SU-DHL-6 (cell line): Measurements from ENCODE around the gene VDR.

ENCODE experiments used
- H2AFZ ChIP-seq: fragments of 200-600 bp; sonication (generic); 2 replicates; pipeline ENCODE4 v1.6.1; 2014; ENCODE audit warnings: low read depth, mild to moderate bottlenecking, moderate library complexity, mixed read lengths, antibody characterized with exemption, low read length; ENCODE audit not compliant: severe bottlenecking
- H3F3A ChIP-seq: fragments of 200-600 bp; shearing (Covaris generic); 2 replicates; pipeline ENCODE4 v1.6.0; 2016; ENCODE audit warnings: antibody characterized with exemption, mild to moderate bottlenecking; ENCODE audit not compliant: insufficient read depth
- H3K27ac ChIP-seq: fragments of 200-600 bp; sonication (generic); 2 replicates; pipeline ENCODE4 v1.5.1; 2016; ENCODE audit warnings: low read depth, mild to moderate bottlenecking, low read length, moderate library complexity, mixed read lengths
- H3K27me3 ChIP-seq: fragments of 200-600 bp; sonication (generic), shearing (Covaris generic); 2 replicates; pipeline ENCODE4 v1.6.0; 2014; ENCODE audit warnings: mild to moderate bottlenecking, low read length
- H3K36me3 ChIP-seq: fragments of 200-600 bp; sonication (generic); 2 replicates; pipeline ENCODE4 v1.6.1; 2014; ENCODE audit warnings: mild to moderate bottlenecking, low read length, mixed read lengths
- H3K4me2 ChIP-seq: fragments of 300-600, 200-600 bp; shearing (Covaris generic), sonication (generic); 2 replicates; pipeline ENCODE4 v1.6.0; 2014; ENCODE audit warnings: low read length, low read depth, mild to moderate bottlenecking; ENCODE audit not compliant: poor library complexity, severe bottlenecking
- H3K4me3 ChIP-seq: fragments of 200-600 bp; sonication (generic); 2 replicates; pipeline ENCODE4 v1.5.1; 2014; ENCODE audit warnings: antibody characterized with exemption, low read length, mild to moderate bottlenecking, mixed read lengths; ENCODE audit not compliant: insufficient read depth, poor library complexity, severe bottlenecking
- H3K79me2 ChIP-seq: fragments of 200-600 bp; sonication (generic); 2 replicates; pipeline ENCODE4 v1.6.1; 2014; ENCODE audit warnings: mild to moderate bottlenecking, low read length, moderate library complexity; ENCODE audit not compliant: insufficient read depth
- H3K9ac ChIP-seq: fragments of 200-600 bp; sonication (generic); 2 replicates; pipeline ENCODE4 v1.7.0; 2014; ENCODE audit warnings: mild to moderate bottlenecking, low read length
- H3K9me2 ChIP-seq: fragments of 200-600 bp; sonication (generic); replicated peaks from 2 replicates; pipeline ENCODE4 v1.6.1; 2014; ENCODE audit warnings: low read length; ENCODE audit not compliant: insufficient read depth
- H3K9me3 ChIP-seq: fragments of 200-600 bp; sonication (generic); 2 replicates; pipeline ENCODE4 v1.6.1; 2014; ENCODE audit warnings: low read length, mixed read lengths; ENCODE audit not compliant: insufficient read depth
- H4K20me1 ChIP-seq: fragments of 200-600 bp; sonication (generic); 2 replicates; pipeline ENCODE4 v1.6.1; 2014; ENCODE audit warnings: low read depth, mild to moderate bottlenecking, antibody characterized with exemption, low read length, moderate library complexity, mixed read lengths
- EZH2phosphoT487 ChIP-seq: fragments of 200-600 bp; sonication (generic), shearing (Covaris generic); conservative IDR thresholded peaks from 2 replicates; pipeline ENCODE4 v1.6.1; 2018; ENCODE audit warnings: mild to moderate bottlenecking, antibody characterized with exemption, low read length, moderate library complexity, mixed read lengths
- TF ChIP-seq, protein P1 (sequence below): fragments of 200-600 bp; sonication (generic); IDR thresholded peaks from one replicate; pipeline ENCODE4 v1.5.1; 2017; ENCODE audit warnings: antibody characterized with exemption, mild to moderate bottlenecking, low read length, moderate library complexity; ENCODE audit not compliant: insufficient read depth, poor library complexity, severe bottlenecking

The VDR gene

DNA sequence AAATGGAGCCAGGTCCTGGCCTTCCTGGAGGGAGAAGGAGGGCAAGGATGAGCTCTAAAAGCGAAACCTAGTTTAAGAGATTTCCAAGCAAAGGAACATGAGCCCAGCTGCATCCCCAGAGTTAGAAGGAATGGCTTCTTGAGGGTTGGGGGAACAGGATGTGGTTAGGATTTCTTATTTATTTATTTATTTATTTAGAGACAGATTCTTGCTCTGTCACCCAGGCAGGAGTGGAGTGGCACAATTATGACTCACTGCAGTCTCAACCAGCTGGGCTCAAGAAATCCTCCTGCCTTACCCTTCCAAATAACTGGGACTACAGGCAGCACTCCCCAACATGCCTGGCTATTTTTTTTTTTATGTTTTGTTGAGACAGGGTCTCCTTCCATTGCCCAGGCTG, 33.3 kb upstream of the VDR start:
- H3F3A ChIP-seq: no peaks in the 10 kb centered on the region
- no peak overlapping the region for H3K4me2 ChIP-seq
- H3K4me3 ChIP-seq: no peak overlapping the region
- no peak overlapping the region for H3K27ac ChIP-seq
- H3K9me2 ChIP-seq: no peaks in the 10 kb centered on the region
- H3K79me2 ChIP-seq: no peaks in the 10 kb centered on the region
- no peak overlapping the region for H3K9ac ChIP-seq
- H3K27me3 ChIP-seq: no peaks in the 10 kb centered on the region
- H2AFZ ChIP-seq: no peak overlapping the region
- H3K36me3 ChIP-seq: no peaks in the 10 kb centered on the region
- H4K20me1 ChIP-seq: no peaks in the 10 kb centered on the region
- TF ChIP-seq, protein P1, sequence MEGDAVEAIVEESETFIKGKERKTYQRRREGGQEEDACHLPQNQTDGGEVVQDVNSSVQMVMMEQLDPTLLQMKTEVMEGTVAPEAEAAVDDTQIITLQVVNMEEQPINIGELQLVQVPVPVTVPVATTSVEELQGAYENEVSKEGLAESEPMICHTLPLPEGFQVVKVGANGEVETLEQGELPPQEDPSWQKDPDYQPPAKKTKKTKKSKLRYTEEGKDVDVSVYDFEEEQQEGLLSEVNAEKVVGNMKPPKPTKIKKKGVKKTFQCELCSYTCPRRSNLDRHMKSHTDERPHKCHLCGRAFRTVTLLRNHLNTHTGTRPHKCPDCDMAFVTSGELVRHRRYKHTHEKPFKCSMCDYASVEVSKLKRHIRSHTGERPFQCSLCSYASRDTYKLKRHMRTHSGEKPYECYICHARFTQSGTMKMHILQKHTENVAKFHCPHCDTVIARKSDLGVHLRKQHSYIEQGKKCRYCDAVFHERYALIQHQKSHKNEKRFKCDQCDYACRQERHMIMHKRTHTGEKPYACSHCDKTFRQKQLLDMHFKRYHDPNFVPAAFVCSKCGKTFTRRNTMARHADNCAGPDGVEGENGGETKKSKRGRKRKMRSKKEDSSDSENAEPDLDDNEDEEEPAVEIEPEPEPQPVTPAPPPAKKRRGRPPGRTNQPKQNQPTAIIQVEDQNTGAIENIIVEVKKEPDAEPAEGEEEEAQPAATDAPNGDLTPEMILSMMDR: no peak
- TF ChIP-seq EZH2phosphoT487: no peak
- H3K9me3 ChIP-seq: no peaks in the 10 kb centered on the region

DNA sequence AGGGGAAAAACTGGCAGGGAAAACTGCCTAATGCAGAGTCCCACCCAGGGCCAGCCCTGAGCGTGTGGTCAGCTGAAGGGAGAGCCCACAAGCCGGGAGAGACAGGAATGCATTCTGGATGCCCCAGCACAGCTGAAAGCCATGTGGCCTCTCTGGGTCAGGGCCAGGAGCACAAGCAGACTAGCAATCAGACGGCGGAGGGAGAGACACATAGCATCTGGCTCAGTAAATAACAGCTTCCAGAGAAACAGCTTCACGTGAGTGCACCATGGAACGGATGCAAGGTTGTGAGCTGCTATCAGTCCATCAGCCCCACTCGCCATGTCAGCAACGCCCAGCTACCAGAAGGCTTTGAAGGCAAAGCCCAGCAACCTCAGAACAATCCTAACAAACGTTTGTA, 30.4 kb upstream of the VDR start:
- no peak for TF ChIP-seq EZH2phosphoT487
- TF ChIP-seq, protein P1: no peak
- no peak overlapping the region for H2AFZ ChIP-seq
- no peaks in the 10 kb centered on the region for H3K27me3 ChIP-seq
- no peaks in the 10 kb centered on the region for H3K9me3 ChIP-seq
- H4K20me1 ChIP-seq: no peaks in the 10 kb centered on the region
- no peak overlapping the region for H3K4me3 ChIP-seq
- H3K79me2 ChIP-seq: no peaks in the 10 kb centered on the region
- no peaks in the 10 kb centered on the region for H3F3A ChIP-seq
- no peak overlapping the region for H3K9ac ChIP-seq
- no peaks in the 10 kb centered on the region for H3K9me2 ChIP-seq
- H3K36me3 ChIP-seq: no peaks in the 10 kb centered on the region
- H3K4me2 ChIP-seq: no peak overlapping the region
- H3K27ac ChIP-seq: no peak overlapping the region

DNA sequence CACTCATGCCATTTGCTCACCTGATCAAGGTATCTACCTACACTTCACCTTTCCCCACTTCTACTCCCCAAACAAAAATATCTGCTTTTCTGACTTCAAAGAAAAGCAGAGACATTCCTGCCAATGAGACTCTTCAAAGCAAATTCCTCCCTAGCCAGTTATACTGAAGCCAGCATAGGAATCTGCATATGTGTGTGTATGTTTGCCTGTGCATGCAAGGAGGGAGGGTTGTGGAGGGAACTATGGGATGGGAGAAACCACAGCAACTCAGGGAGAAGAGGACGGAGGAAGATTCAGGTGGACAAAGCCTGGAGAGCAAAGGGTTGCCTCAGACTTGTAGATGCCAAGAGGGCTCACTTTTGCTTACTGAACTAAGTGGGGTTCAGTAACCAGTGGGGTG, 26.4 kb upstream of the VDR start:
- H3K27ac ChIP-seq: no peak overlapping the region
- H3F3A ChIP-seq: no peaks in the 10 kb centered on the region
- no peak overlapping the region for H3K4me2 ChIP-seq
- no peaks in the 10 kb centered on the region for H4K20me1 ChIP-seq
- no peaks in the 10 kb centered on the region for H3K79me2 ChIP-seq
- no peak overlapping the region for H3K9ac ChIP-seq
- no peaks in the 10 kb centered on the region for H3K27me3 ChIP-seq
- H3K9me2 ChIP-seq: no peaks in the 10 kb centered on the region
- no peak overlapping the region for H2AFZ ChIP-seq
- no peaks in the 10 kb centered on the region for H3K9me3 ChIP-seq
- TF ChIP-seq, protein P1: no peak
- no peak for TF ChIP-seq EZH2phosphoT487
- no peak overlapping the region for H3K4me3 ChIP-seq
- no peaks in the 10 kb centered on the region for H3K36me3 ChIP-seq

DNA sequence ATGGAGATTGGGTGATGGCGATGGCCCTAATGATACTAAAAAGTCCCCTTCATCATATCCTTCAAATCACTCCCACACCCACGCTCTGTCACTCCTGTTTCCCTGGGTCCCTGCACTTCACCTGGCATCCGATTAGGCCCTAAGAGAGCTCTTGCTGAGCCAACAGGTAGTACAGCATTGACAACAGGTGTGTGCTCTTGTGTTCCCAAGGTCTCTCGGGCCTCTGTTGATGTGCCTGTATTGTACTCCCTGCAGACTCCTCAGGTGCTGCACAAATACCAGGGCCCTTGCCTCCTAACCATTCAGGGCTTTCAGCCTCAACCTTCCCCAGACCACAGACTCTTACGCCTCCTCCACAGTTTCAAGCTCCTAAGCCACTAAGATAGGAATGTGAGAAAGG, 25.8 kb upstream of the VDR start:
- H3K36me3 ChIP-seq: no peaks in the 10 kb centered on the region
- no peak overlapping the region for H3K27ac ChIP-seq
- TF ChIP-seq, protein P1: no peak
- no peak for TF ChIP-seq EZH2phosphoT487
- H3K9ac ChIP-seq: no peak overlapping the region
- H4K20me1 ChIP-seq: no peaks in the 10 kb centered on the region
- H3K4me2 ChIP-seq: no peak overlapping the region
- H3F3A ChIP-seq: no peaks in the 10 kb centered on the region
- no peaks in the 10 kb centered on the region for H3K9me3 ChIP-seq
- H3K27me3 ChIP-seq: no peaks in the 10 kb centered on the region
- H3K79me2 ChIP-seq: no peaks in the 10 kb centered on the region
- H3K9me2 ChIP-seq: no peaks in the 10 kb centered on the region
- H3K4me3 ChIP-seq: no peak overlapping the region
- no peak overlapping the region for H2AFZ ChIP-seq
